GM08714 (cell line): ENCODE results near the gene MEF2C.
A peak's percentile ranks its signal among the peaks of the same experiment; 100 is the strongest.

Experiments used
- H3K4me3 ChIP-seq: fragments of 200-500 bp; sonication (Bioruptor generic); 2 replicates; pipeline ENCODE4 v1.5.1; 2014; ENCODE audit warnings: mild to moderate bottlenecking, low read length, inconsistent platforms
- ZNF274 ChIP-seq: IDR thresholded peaks from 2 replicates; pipeline ENCODE4 v1.6.1; 2012; ENCODE audit warnings: mild to moderate bottlenecking, low read depth, low read length

The MEF2C gene

DNA sequence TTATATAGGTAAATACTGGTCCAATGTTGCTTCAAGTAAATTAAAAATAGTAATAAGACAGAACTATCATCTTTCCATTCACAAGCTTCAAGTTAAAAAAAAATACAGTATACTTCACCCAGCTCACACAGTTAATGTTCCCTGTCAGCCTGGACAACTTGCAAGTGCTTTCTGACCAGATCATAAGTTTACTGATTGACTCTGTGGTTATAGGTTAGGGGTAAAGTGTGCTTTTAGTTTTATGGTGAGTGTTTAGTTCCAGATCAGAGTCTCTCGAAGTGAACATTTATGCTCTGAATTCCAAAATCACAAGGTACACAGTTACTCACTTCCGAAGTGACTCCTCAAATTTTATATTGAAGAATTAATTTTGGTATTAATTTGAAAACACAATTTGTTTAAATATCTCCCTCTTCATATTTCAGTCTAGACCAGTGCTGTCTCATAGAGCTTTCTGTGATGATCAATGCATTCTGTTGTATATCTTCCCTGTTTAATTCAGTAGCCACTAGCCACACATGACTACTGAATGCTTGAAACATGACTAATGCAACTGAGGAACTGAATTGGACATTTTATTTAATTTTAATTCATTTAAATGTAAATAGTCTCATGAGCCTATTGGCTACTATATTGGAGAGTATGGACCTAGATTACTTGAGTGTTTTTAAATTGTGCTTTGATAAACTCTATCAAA is 90.7 kb downstream of the MEF2C start:
- no peak for TF ChIP-seq ZNF274
- no peak overlapping the region for H3K4me3 ChIP-seq

DNA sequence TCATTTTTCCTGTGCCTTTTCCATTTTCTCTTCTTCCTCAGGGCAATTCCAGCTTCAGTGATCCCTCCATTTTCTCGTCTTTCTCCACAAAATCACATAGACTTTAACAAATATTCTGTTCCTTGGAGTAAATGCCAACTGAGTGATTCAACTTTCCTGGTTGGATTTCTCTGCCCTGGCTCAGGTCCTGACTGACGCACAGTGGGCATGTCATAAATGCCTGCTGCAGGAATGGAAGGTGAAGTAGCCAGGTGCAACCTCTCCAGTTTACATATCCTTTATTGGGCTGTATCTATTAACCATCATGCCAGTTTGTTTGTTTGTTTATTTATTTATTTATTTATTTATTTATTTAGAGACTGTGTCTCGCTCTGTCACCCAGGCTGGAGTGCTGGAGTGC is 95.1 kb downstream of the MEF2C start:
- TF ChIP-seq ZNF274 = no peak

DNA sequence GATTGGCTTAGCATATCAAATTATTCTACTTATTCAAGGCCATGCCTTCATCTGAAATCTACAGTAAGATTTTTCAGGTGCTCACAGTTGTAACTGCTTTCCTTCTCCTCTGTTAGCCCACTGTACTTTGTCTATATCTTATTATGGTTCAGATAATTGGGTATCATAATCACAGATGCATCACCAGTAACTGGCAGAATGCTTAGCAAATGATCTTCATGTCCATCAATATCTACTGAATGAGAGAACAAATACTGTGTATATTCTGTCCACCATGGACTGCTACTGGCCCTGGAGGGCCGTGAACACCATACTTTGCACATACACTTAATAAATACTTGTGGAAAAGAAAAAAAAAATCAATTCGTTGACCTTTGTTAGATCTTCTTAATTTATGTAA is 96.2 kb downstream of the MEF2C start:
- no peak for TF ChIP-seq ZNF274
- no peak overlapping the region for H3K4me3 ChIP-seq

More for the DNA sequence above, 95.1 kb downstream of the MEF2C start:
- H3K4me3 ChIP-seq = no peak overlapping the region

DNA sequence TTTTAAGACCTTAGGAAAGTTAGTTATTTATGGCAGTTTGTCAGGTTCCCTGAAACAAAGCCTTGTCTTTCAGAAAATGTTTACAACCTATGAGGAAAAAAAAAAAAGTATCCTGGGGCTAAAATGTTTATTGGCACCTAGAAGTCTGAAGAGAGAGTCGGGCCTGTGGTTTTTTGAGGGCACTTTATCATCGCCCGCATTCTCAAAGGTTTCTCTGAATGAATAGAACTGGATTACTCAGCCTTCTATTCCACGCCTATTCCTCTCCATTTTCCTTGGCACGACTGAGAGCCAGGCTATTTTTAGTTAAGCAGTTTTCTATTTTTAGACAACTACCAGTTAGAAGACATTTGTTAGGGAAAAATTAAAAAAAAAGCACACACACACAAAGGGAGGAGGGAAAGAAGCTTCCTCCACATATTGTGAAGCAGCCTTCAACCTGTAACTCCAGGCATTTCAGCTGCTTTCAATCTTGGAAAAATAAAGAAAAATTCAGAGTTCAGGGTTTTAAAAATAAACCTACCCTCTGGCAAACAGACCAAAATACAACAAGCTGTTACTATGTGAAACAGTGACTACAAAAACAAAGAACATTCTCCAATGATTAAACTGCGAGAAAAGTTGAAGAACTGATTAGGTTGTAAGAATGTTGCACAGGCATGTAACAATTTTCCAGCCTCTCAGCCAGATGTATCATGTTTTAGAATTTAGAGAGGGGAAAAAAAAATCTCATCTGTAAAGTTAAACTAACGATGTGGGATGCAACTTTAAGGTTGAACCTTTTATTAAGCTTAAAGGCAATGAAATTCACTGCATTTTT is 97.0 kb downstream of the MEF2C start:
- no peak for TF ChIP-seq ZNF274
- H3K4me3 ChIP-seq = peak overlapping the region; percentile 31

DNA sequence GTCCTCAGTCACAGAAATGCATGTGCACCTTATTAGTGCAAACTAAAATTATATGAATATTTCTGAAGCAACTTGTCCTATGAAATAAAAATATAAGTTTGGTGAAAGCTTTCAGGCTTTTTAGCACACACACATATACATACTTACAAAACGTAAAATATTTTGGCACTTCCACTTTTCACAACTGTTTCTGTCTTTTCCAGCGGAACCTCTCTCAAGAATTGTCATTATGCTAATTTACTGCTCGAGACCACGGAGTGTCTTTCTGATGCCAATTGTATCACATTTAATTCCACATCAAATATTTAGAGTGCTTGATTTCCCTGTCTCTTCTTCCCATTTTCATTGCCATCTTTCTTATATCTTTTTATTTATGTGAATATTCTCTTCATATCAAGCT is 100.4 kb downstream of the MEF2C start:
- H3K4me3 ChIP-seq = no peak overlapping the region
- no peak for TF ChIP-seq ZNF274

DNA sequence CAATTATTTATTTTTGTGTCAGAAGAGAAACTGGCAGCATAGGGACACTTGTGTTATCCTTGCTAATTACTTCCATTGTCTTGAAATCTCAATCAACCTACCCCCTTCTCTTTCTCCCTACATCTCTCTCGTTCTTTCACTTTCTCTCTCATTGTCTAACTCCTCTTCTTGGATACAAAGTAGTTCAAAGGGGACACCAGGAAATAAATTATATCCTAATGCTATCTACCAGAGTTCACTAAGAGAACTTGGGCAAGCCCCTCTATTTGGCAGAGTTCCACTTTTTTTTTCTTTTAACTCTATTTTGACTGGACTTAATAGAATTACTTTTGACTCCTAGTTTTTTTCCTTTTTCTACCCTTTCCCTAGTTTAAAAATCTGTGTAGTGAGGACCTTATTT is 102.2 kb downstream of the MEF2C start:
- no peak for TF ChIP-seq ZNF274
- no peak overlapping the region for H3K4me3 ChIP-seq

DNA sequence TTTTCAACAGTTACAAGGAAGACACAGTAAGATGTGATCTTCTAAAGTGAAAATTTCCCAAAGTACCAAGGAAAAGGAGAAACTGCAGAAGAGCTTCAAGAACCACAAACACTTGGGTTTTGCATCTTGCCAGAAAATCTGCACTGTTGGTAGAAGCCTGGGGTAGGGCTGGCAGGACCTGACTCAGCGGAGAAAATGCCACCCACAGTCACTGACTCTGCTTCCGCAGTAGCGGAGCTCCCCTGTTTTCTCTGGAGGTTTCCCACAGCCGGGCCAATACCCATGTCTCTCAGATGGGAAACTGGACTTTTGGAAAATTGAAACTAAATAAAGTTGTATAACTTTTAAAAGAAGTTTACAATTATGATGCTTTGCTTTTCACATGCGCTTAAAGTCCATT is 104.2 kb downstream of the MEF2C start:
- no peak overlapping the region for H3K4me3 ChIP-seq
- TF ChIP-seq ZNF274 = no peak

DNA sequence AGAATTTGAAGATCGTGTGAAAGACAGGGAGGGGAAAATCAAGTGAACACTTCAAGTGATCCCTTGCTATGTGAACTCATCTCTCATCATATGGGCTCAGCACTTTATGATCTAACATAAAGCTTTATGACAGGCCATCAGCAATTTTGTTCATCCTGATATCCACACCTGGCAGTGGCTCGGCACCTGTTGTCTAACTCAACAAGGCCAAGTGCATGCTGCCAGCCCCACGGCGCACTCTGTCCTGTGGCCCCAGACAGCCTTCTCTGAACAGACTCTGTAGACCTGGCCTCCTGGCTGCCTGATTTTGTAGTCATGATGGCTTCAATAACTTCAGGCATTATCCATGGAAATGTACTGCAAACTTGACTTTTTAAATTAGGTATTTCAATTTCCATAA is 106.3 kb downstream of the MEF2C start:
- no peak for TF ChIP-seq ZNF274
- H3K4me3 ChIP-seq = no peak overlapping the region

DNA sequence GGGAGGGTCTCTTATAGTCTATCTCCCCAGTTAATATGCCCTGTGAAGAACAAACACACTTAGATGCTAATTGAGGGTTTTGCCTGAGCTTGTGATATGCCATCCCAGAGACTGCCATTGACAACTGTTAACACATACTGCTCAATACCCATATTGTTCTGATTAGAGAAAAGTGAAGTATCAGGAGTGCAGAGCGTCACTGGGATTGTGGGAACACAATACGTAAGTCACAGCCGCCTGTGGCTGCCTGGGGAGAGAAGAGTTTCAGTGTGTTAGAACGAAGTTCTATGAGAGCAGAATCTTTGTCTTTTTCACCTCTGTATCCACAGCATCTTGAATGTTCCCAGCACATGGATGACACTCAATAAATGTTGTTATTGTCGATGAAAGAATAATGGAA is 110.2 kb downstream of the MEF2C start:
- no peak overlapping the region for H3K4me3 ChIP-seq
- TF ChIP-seq ZNF274 = no peak

DNA sequence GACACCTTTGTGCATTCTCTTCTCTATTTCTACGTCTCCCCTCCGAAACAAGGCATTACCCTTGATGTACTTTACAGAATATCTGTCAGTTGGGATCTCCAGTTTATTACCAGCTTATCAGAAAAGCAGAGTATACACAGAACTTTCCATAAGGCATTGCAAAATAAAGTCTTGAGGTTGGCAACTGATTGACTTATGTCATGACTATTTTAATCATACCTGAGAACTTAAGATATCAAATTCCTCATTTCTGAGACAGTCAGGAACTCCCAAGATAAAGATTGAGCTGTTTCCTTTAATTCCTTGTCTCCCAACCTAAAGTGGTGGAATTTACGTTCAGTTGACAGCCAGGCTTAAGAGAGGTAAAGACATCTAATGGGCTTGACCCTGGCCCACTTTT is 110.9 kb downstream of the MEF2C start:
- TF ChIP-seq ZNF274 = no peak
- H3K4me3 ChIP-seq = no peak overlapping the region

DNA sequence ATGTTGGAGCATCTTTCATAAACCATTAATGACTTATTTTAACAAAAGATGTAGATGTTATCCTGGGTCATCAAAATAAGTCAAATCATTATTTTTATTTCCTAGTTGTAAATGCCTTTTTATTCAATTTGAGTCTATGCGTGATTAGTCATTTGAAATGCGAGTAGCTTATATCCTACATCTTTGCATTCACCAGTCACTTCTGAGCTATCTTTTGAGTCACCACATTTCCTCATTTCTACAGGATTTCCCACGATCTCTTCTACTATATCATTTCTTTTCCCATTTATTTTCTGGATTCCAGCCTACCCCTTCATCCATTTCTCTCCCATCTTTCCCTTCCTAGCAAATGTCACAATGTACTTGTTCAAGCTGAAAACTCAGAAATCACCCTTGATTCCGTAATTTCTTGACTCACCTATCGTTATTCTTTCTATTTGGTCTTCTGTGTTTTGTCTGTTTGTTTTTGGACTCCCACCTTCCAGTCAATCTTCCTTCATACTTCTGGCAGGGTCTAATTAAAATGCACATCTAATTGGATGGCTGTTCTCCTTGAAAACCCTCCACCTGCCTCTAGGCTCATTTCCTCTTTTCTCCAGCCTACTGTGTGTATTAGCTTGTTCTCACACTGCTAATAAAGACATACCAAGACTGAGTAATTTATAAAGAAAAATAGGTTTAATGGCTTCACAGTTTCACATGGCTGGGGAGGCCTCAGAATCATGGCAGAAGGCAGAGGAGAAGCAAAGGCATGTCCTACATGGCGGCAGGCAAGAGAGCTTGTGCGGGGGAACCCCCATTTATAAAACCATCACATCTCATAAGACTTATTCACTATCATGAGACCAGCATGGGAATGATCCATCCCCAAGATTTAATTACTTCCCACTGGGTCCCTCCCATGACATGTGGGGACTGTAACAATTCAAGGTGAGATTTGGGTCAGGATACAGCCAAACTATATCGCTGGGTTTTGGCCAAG is 112.4 kb downstream of the MEF2C start:
- no peak overlapping the region for H3K4me3 ChIP-seq
- TF ChIP-seq ZNF274 = no peak

DNA sequence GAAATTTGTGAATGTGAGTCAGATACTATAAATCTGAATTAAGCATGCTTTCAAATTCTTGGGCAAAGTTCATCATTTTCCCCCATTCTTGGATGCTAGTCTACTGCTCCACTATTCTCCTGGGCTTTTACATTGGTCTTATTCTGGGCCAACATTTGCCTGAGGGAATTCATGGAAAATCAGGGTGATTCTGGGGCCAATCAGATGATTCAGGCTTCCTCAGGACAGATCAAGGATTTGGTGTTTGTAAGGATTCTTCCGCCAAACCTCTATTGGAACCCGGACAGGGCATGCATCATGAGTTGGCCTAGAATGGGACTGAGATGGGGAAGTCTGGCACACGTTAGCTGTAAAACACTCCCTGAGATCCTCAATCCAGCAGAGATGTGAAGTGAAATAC is 113.8 kb downstream of the MEF2C start:
- TF ChIP-seq ZNF274 = no peak

DNA sequence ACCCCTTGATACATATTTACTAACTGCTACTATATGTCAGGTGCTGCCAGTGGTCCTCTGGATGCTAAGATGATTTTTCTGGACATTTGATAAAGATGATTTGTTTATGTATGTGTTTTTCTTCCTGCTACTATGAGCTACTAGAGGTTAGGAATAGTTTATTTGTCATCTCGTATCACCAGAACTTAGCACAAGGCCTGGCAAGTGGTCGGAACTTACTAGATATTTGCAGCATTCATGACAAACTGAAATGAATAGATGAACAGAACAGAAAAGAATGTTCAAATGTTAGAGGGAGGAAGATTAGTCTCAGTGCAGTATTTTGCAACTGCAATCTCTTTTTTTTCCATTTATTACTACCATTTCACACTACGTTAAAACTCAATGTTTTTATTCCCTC is 114.6 kb downstream of the MEF2C start:
- no peak for TF ChIP-seq ZNF274
- H3K4me3 ChIP-seq = no peak overlapping the region

More for the DNA sequence above, 113.8 kb downstream of the MEF2C start:
- H3K4me3 ChIP-seq = no peak overlapping the region

DNA sequence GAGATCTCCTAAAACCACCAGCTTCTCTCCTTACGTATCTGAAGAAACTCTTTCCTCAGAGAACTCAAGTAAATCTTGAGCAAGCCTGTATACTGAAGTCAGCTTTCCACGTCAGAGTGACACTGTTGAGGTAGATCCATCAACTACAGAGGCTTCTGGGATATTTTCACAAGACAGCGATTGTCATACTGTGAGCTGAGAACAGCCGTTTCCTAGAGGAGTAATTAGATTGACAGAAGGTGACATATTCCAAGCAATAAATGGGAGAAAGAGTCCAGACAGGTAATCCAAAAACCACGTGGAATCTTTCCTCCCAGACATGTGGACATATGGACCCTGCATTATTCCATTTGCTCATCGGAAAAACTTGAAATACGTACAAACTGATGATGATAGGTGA is 117.2 kb downstream of the MEF2C start:
- no peak for TF ChIP-seq ZNF274
- no peak overlapping the region for H3K4me3 ChIP-seq

DNA sequence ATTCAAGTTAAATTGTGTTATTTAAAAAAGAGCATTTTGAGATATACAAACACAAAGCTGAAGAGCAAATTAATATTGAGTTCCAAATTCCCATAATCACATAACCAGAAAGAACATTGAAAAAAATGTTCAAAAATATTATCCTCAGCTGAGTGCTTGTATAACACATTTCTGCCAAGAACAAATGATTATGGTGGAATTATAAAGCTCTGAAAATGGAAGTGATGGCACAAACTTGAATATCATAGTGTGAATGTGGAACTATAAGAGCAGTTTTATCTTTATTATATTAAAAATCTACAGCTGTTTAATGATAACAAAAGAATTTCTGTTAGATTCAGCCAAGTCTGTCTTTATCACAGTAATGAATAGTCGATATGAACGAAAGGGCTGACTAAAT is 117.8 kb downstream of the MEF2C start:
- no peak overlapping the region for H3K4me3 ChIP-seq
- no peak for TF ChIP-seq ZNF274
